Cardiac fibroblast (primary cell): ENCODE results near the gene RGS16.

Source experiments
- DNase-seq, 2 donors: peaks; one replicate each; pipeline versions ENCODE4 v3.0.0 to v3.0.0-alpha.2; 2010; ENCODE audit warnings: low read depth in 2 of 2
- H3K4me3 ChIP-seq, 2 donors: replicated peaks in 1 of 2; 1 replicate in 1 of 2; 2 replicates in 1 of 2; pipeline ENCODE4 v1.5.1; 2011; ENCODE audit warnings: low read depth in 2 of 2, low read length in 2 of 2, mild to moderate bottlenecking in 2 of 2, moderate library complexity in 1 of 2
- CTCF ChIP-seq: IDR thresholded peaks from one replicate; pipeline ENCODE4 v1.5.1; 2011; ENCODE audit warnings: low read depth, mild to moderate bottlenecking, low read length, inconsistent platforms

Gene RGS16

GRCh38 chr1:182625719-182626504, 21.7 kb upstream of the RGS16 start:
- no peak overlapping the region for H3K4me3 ChIP-seq
- peak in 1 of 2 donors; percentile 29 for DNase-seq
- TF ChIP-seq CTCF, result no peak

GRCh38 chr1:182625024-182625423, 20.8 kb upstream of the RGS16 start:
- no peak overlapping the region for H3K4me3 ChIP-seq
- DNase-seq, result no peak
- no peak for TF ChIP-seq CTCF

GRCh38 chr1:182624577-182624976, 20.4 kb upstream of the RGS16 start:
- DNase-seq, result no peak
- no peak for TF ChIP-seq CTCF
- H3K4me3 ChIP-seq, result no peak overlapping the region

- no peak overlapping the region for H3K4me3 ChIP-seq
- peak; percentile 47 to 57 for DNase-seq
- no peak for TF ChIP-seq CTCF
These were observed 18.8 kb upstream of the RGS16 start for GRCh38 chr1:182622901-182623528.

- DNase-seq, result no peak
- TF ChIP-seq CTCF, result no peak
- no peak overlapping the region for H3K4me3 ChIP-seq
These were observed 17.7 kb upstream of the RGS16 start for GRCh38 chr1:182621906-182622305.

- DNase-seq, result no peak
- no peak for TF ChIP-seq CTCF
- no peak overlapping the region for H3K4me3 ChIP-seq
These were observed 16.9 kb upstream of the RGS16 start for GRCh38 chr1:182620924-182621585.
